Lower leg skin (tissue), 3 donors: ENCODE measurements around the gene EYS.

Experiments
- POLR2A ChIP-seq, 2 donors: fragments of 450-650 bp; IDR thresholded peaks; one replicate each; pipeline ENCODE4 v1.6.1; 2016 to 2017; ENCODE audit warnings: antibody characterized with exemption in 2 of 2, mild to moderate bottlenecking in 1 of 2, moderate library complexity in 1 of 2
- TF ChIP-seq, protein P1 (sequence below), 3 donors: fragments of 450-650 bp; IDR thresholded peaks; one replicate each; pipeline ENCODE4 v1.5.1; 2016; ENCODE audit warnings: antibody characterized with exemption in 3 of 3, mild to moderate bottlenecking in 3 of 3, moderate library complexity in 2 of 3

DNA sequence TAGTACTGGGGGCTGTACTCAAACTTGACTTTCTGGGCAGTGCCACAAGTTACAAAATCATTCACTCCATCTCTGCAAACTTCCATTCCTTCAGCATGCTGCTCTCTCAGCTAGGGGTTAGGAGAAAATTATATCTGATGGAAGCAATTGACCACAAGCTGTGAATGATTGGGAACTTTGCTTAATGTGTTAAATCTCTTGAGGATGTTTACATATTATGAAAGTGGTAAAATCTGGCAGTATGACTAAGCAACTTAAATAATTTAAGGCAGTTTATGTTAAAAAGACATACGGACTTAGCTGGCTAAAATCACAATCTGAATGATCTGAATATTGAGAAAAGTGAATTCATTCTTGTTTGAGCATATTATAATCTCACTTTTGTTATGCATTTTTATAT is 1656.4 kb downstream of the EYS start:
- TF ChIP-seq, protein P1, sequence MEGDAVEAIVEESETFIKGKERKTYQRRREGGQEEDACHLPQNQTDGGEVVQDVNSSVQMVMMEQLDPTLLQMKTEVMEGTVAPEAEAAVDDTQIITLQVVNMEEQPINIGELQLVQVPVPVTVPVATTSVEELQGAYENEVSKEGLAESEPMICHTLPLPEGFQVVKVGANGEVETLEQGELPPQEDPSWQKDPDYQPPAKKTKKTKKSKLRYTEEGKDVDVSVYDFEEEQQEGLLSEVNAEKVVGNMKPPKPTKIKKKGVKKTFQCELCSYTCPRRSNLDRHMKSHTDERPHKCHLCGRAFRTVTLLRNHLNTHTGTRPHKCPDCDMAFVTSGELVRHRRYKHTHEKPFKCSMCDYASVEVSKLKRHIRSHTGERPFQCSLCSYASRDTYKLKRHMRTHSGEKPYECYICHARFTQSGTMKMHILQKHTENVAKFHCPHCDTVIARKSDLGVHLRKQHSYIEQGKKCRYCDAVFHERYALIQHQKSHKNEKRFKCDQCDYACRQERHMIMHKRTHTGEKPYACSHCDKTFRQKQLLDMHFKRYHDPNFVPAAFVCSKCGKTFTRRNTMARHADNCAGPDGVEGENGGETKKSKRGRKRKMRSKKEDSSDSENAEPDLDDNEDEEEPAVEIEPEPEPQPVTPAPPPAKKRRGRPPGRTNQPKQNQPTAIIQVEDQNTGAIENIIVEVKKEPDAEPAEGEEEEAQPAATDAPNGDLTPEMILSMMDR (IDR thresholded peaks at IDR 0.05): no peak
- TF ChIP-seq POLR2A (IDR thresholded peaks at IDR 0.05): no peak
